ENCODE data around the gene SEC31B.

The SEC31B gene

GRCh38 chr10:100551738-100552137 is 32.1 kb upstream of the SEC31B start:
- DNase-seq = no peak
- Histone ChIP-seq H3K9me3 (no peaks in the 10 kb centered on the region), H3K36me3 (peaks cover 15% of the 10 kb centered on the region), H3K4me1 (no peaks in the 10 kb centered on the region), H3K4me3 (ENCODE audit: low read depth, low read length) (no peak overlapping the region), H3K27me3 (no peaks in the 10 kb centered on the region)
- TF ChIP-seq CTCF (IDR thresholded peaks at IDR 0.05; ENCODE audit: low read depth, low read length) = no peak

- H3K9me3 ChIP-seq = no peaks in the 10 kb centered on the region
- H3K36me3 ChIP-seq = peaks cover 17% of the 10 kb centered on the region
- no peaks in the 10 kb centered on the region for H3K27me3 ChIP-seq
- TF ChIP-seq CTCF (IDR thresholded peaks at IDR 0.05; ENCODE audit: low read depth, low read length) = no peak
- DNase-seq = no peak
- H3K4me3 ChIP-seq (ENCODE audit: low read depth, low read length) = no peak overlapping the region
- no peaks in the 10 kb centered on the region for H3K4me1 ChIP-seq
Measured at GRCh38 chr10:100551196-100551595, 31.5 kb upstream of the SEC31B start.

GRCh38 chr10:100544950-100545349 is 25.3 kb upstream of the SEC31B start:
- no peaks in the 10 kb centered on the region for H3K4me1 ChIP-seq
- peaks cover 37% of the 10 kb centered on the region for H3K36me3 ChIP-seq
- no peak for DNase-seq

GRCh38 chr10:100537475-100537874 is 17.8 kb upstream of the SEC31B start:
- Histone ChIP-seq H3K4me3 (ENCODE audit: low read depth, low read length) (no peak overlapping the region), H3K36me3 (peaks cover 19% of the 10 kb centered on the region), H3K4me1 (no peaks in the 10 kb centered on the region), H3K9me3 (no peaks in the 10 kb centered on the region), H3K27me3 (no peaks in the 10 kb centered on the region)
- no peak for TF ChIP-seq CTCF (IDR thresholded peaks at IDR 0.05; ENCODE audit: low read depth, low read length)
- no peak for DNase-seq

More at GRCh38 chr10:100544950-100545349, 25.3 kb upstream of the SEC31B start:
- no peak for TF ChIP-seq CTCF (IDR thresholded peaks at IDR 0.05; ENCODE audit: low read depth, low read length)
- Histone ChIP-seq H3K9me3 (no peaks in the 10 kb centered on the region), H3K4me3 (ENCODE audit: low read depth, low read length) (no peak overlapping the region), H3K27me3 (no peaks in the 10 kb centered on the region)

GRCh38 chr10:100535715-100536353 is 16.2 kb upstream of the SEC31B start, which contains the start of gene HIF1AN:
HIF1AN (plus strand) TSS chr10:100535943; CDS start chr10:100535959, 16 bp downstream.
- H3K4me3 ChIP-seq (ENCODE audit: low read depth, low read length) = peak within 1 kb of the TSS; percentile 85
- DNase-seq = peak; percentile 89
- no peaks in the 10 kb centered on the region for H3K27me3 ChIP-seq
- H3K36me3 ChIP-seq = peaks cover 19% of the 10 kb centered on the region
- TF ChIP-seq CTCF (IDR thresholded peaks at IDR 0.05; ENCODE audit: low read depth, low read length) = peak; percentile 90
- H3K4me1 ChIP-seq = no peaks in the 10 kb centered on the region
- H3K9me3 ChIP-seq = no peaks in the 10 kb centered on the region

GRCh38 chr10:100535338-100535714 is 15.7 kb upstream of the SEC31B start:
- Histone ChIP-seq H3K4me1 (no peaks in the 10 kb centered on the region), H3K27me3 (no peaks in the 10 kb centered on the region), H3K4me3 (ENCODE audit: low read depth, low read length) (peak overlapping the region; percentile 85), H3K9me3 (no peaks in the 10 kb centered on the region), H3K36me3 (peaks cover 14% of the 10 kb centered on the region)
- no peak for DNase-seq
- no peak for TF ChIP-seq CTCF (IDR thresholded peaks at IDR 0.05; ENCODE audit: low read depth, low read length)
